ENCODE measurements around the gene LRRTM4.

The LRRTM4 gene

GRCh38 chr2:77007686-77008085 lies 514.5 kb downstream of the LRRTM4 start:
- Mint-ChIP-seq H3K4me3 (no peak overlapping the region), H3K9me3 (peaks cover 2 to 7% of the 10 kb centered on the region in 2 donors), H3K4me1 (ENCODE audit: low read depth in 2 of 2) (no peaks in the 10 kb centered on the region), H3K27me3 (no peaks in the 10 kb centered on the region), H3K36me3 (ENCODE audit: insufficient read depth) (no peaks in the 10 kb centered on the region), H3K27ac (no peak overlapping the region)
- ATAC-seq (replicated peaks) (no peak), DNase-seq (no peak)

GRCh38 chr2:77005522-77005921 lies 516.7 kb downstream of the LRRTM4 start:
- Mint-ChIP-seq H3K27me3 (no peaks in the 10 kb centered on the region), H3K4me1 (ENCODE audit: low read depth in 2 of 2) (no peaks in the 10 kb centered on the region), H3K36me3 (ENCODE audit: insufficient read depth) (no peaks in the 10 kb centered on the region), H3K27ac (no peak overlapping the region), H3K9me3 (peaks cover 7 to 15% of the 10 kb centered on the region in 2 donors), H3K4me3 (no peak overlapping the region)
- DNase-seq = no peak
- no peak for ATAC-seq (replicated peaks)

- no peak for ATAC-seq (replicated peaks)
- no peak overlapping the region for H3K27ac Mint-ChIP-seq
Measured at GRCh38 chr2:77001895-77002294, 520.3 kb downstream of the LRRTM4 start.

GRCh38 chr2:76998704-76999103 lies 523.5 kb downstream of the LRRTM4 start:
- H3K4me3 Mint-ChIP-seq = no peak overlapping the region
- no peak for ATAC-seq (replicated peaks)
- H3K36me3 Mint-ChIP-seq (ENCODE audit: insufficient read depth) = no peaks in the 10 kb centered on the region
- H3K9me3 Mint-ChIP-seq = peaks cover 5 to 23% of the 10 kb centered on the region in 2 donors
- no peaks in the 10 kb centered on the region for H3K27me3 Mint-ChIP-seq
- H3K27ac Mint-ChIP-seq = no peak overlapping the region
- no peaks in the 10 kb centered on the region for H3K4me1 Mint-ChIP-seq (ENCODE audit: low read depth in 2 of 2)
- DNase-seq = no peak

More at GRCh38 chr2:77001895-77002294, 520.3 kb downstream of the LRRTM4 start:
- no peak for DNase-seq
- Mint-ChIP-seq H3K4me1 (ENCODE audit: low read depth in 2 of 2) (no peaks in the 10 kb centered on the region), H3K9me3 (peaks cover 7 to 30% of the 10 kb centered on the region in 2 donors), H3K27me3 (no peaks in the 10 kb centered on the region), H3K36me3 (ENCODE audit: insufficient read depth) (no peaks in the 10 kb centered on the region), H3K4me3 (no peak overlapping the region)

- ATAC-seq (replicated peaks) = no peak
- Mint-ChIP-seq H3K4me3 (no peak overlapping the region), H3K4me1 (ENCODE audit: low read depth in 2 of 2) (no peaks in the 10 kb centered on the region), H3K36me3 (ENCODE audit: insufficient read depth) (no peaks in the 10 kb centered on the region), H3K9me3 (peaks cover 5 to 23% of the 10 kb centered on the region in 2 donors), H3K27me3 (no peaks in the 10 kb centered on the region), H3K27ac (no peak overlapping the region)
- DNase-seq = no peak
Measured at GRCh38 chr2:76998152-76998551, 524.0 kb downstream of the LRRTM4 start.

- no peaks in the 10 kb centered on the region for H3K27me3 Mint-ChIP-seq
- ATAC-seq (replicated peaks) = no peak
- no peak overlapping the region for H3K27ac Mint-ChIP-seq
- no peaks in the 10 kb centered on the region for H3K36me3 Mint-ChIP-seq (ENCODE audit: insufficient read depth)
- DNase-seq = no peak
- no peak overlapping the region for H3K4me3 Mint-ChIP-seq
- H3K9me3 Mint-ChIP-seq = peaks cover 5 to 23% of the 10 kb centered on the region in 2 donors
- no peaks in the 10 kb centered on the region for H3K4me1 Mint-ChIP-seq (ENCODE audit: low read depth in 2 of 2)
Measured at GRCh38 chr2:76997296-76997695, 524.9 kb downstream of the LRRTM4 start.

GRCh38 chr2:76985387-76986136 lies 536.6 kb downstream of the LRRTM4 start:
- H3K4me1 Mint-ChIP-seq (ENCODE audit: low read depth in 2 of 2) = no peaks in the 10 kb centered on the region
- no peak overlapping the region for H3K4me3 Mint-ChIP-seq
- H3K27ac Mint-ChIP-seq = no peak overlapping the region
- DNase-seq (no peak), ATAC-seq (replicated peaks) (no peak)
- peaks cover 2 to 4% of the 10 kb centered on the region in 2 donors for H3K9me3 Mint-ChIP-seq
- H3K27me3 Mint-ChIP-seq = no peaks in the 10 kb centered on the region
- no peaks in the 10 kb centered on the region for H3K36me3 Mint-ChIP-seq (ENCODE audit: insufficient read depth)

- H3K4me1 Mint-ChIP-seq (ENCODE audit: low read depth in 2 of 2) = no peaks in the 10 kb centered on the region
- DNase-seq = no peak
- H3K9me3 Mint-ChIP-seq = peaks cover 0 to 7% of the 10 kb centered on the region in 2 donors
- no peak overlapping the region for H3K27ac Mint-ChIP-seq
- H3K27me3 Mint-ChIP-seq = no peaks in the 10 kb centered on the region
- H3K36me3 Mint-ChIP-seq (ENCODE audit: insufficient read depth) = no peaks in the 10 kb centered on the region
- ATAC-seq (replicated peaks) = no peak
- H3K4me3 Mint-ChIP-seq = no peak overlapping the region
Measured at GRCh38 chr2:76984359-76984758, 537.8 kb downstream of the LRRTM4 start.

- Mint-ChIP-seq H3K4me1 (ENCODE audit: low read depth in 2 of 2) (no peaks in the 10 kb centered on the region), H3K9me3 (peaks cover 0 to 8% of the 10 kb centered on the region in 2 donors), H3K27ac (no peak overlapping the region), H3K4me3 (no peak overlapping the region), H3K27me3 (no peaks in the 10 kb centered on the region), H3K36me3 (ENCODE audit: insufficient read depth) (no peaks in the 10 kb centered on the region)
- no peak for DNase-seq
- no peak for ATAC-seq (replicated peaks)
Measured at GRCh38 chr2:76980067-76980787, 541.9 kb downstream of the LRRTM4 start.

- Mint-ChIP-seq H3K4me1 (ENCODE audit: low read depth in 2 of 2) (no peaks in the 10 kb centered on the region), H3K4me3 (no peak overlapping the region), H3K36me3 (ENCODE audit: insufficient read depth) (no peaks in the 10 kb centered on the region), H3K27me3 (no peaks in the 10 kb centered on the region), H3K9me3 (peaks cover 0 to 7% of the 10 kb centered on the region in 2 donors), H3K27ac (no peak overlapping the region)
- DNase-seq (no peak), ATAC-seq (replicated peaks) (no peak)
Measured at GRCh38 chr2:76977846-76978727, 544.1 kb downstream of the LRRTM4 start.

GRCh38 chr2:76975752-76976151 lies 546.4 kb downstream of the LRRTM4 start:
- Mint-ChIP-seq H3K36me3 (ENCODE audit: insufficient read depth) (no peaks in the 10 kb centered on the region), H3K27me3 (no peaks in the 10 kb centered on the region), H3K9me3 (peaks cover 0 to 7% of the 10 kb centered on the region in 2 donors), H3K4me3 (no peak overlapping the region), H3K27ac (no peak overlapping the region), H3K4me1 (ENCODE audit: low read depth in 2 of 2) (no peaks in the 10 kb centered on the region)
- ATAC-seq (replicated peaks) (no peak), DNase-seq (no peak)

- H3K4me1 Mint-ChIP-seq (ENCODE audit: low read depth in 2 of 2) = no peaks in the 10 kb centered on the region
- H3K4me3 Mint-ChIP-seq = no peak overlapping the region
- DNase-seq (no peak), ATAC-seq (replicated peaks) (no peak)
- H3K9me3 Mint-ChIP-seq = peaks cover 5 to 6% of the 10 kb centered on the region in 2 donors
- no peak overlapping the region for H3K27ac Mint-ChIP-seq
- H3K27me3 Mint-ChIP-seq = no peaks in the 10 kb centered on the region
- no peaks in the 10 kb centered on the region for H3K36me3 Mint-ChIP-seq (ENCODE audit: insufficient read depth)
Measured at GRCh38 chr2:76973610-76974009, 548.6 kb downstream of the LRRTM4 start.

GRCh38 chr2:76965772-76966171 lies 556.4 kb downstream of the LRRTM4 start:
- no peak for ATAC-seq (replicated peaks)

More at GRCh38 chr2:76965772-76966171, 556.4 kb downstream of the LRRTM4 start:
- H3K36me3 Mint-ChIP-seq (ENCODE audit: insufficient read depth) = no peaks in the 10 kb centered on the region
- H3K9me3 Mint-ChIP-seq = peaks cover 7 to 11% of the 10 kb centered on the region in 2 donors
- H3K4me1 Mint-ChIP-seq (ENCODE audit: low read depth in 2 of 2) = no peaks in the 10 kb centered on the region
- no peaks in the 10 kb centered on the region for H3K27me3 Mint-ChIP-seq
- no peak for DNase-seq
- H3K27ac Mint-ChIP-seq = no peak overlapping the region
- H3K4me3 Mint-ChIP-seq = no peak overlapping the region
